Measurements from ENCODE around the gene BECN2.

Gene BECN2, protein sequence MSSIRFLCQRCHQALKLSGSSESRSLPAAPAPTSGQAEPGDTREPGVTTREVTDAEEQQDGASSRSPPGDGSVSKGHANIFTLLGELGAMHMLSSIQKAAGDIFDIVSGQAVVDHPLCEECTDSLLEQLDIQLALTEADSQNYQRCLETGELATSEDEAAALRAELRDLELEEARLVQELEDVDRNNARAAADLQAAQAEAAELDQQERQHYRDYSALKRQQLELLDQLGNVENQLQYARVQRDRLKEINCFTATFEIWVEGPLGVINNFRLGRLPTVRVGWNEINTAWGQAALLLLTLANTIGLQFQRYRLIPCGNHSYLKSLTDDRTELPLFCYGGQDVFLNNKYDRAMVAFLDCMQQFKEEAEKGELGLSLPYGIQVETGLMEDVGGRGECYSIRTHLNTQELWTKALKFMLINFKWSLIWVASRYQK

DNA sequence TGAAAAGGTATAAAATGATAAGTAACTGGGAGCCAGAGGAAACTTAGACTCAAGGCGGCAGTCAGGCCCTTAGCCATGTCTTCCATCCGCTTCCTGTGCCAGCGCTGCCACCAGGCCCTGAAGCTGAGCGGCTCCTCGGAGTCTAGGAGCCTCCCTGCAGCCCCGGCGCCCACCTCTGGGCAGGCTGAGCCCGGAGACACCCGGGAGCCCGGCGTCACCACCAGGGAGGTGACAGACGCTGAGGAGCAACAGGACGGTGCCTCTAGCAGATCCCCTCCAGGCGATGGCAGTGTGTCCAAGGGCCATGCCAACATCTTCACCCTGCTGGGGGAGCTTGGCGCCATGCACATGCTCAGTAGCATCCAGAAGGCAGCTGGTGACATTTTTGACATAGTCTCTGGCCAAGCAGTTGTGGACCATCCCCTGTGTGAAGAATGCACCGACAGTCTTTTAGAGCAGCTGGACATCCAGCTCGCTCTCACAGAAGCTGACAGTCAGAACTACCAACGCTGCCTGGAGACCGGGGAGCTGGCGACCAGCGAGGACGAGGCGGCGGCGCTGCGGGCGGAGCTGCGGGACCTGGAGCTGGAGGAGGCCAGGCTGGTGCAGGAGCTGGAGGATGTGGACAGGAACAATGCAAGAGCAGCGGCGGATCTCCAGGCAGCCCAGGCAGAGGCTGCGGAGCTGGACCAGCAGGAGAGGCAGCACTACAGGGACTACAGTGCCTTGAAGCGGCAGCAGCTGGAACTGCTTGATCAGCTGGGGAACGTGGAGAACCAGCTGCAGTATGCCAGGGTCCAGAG lies at the start of gene BECN2:
BECN2 (plus strand) TSS at position 76 of the 803 bp plus-strand sequence; CDS start at position 76, 0 bp downstream.
- TF ChIP-seq, protein P1, sequence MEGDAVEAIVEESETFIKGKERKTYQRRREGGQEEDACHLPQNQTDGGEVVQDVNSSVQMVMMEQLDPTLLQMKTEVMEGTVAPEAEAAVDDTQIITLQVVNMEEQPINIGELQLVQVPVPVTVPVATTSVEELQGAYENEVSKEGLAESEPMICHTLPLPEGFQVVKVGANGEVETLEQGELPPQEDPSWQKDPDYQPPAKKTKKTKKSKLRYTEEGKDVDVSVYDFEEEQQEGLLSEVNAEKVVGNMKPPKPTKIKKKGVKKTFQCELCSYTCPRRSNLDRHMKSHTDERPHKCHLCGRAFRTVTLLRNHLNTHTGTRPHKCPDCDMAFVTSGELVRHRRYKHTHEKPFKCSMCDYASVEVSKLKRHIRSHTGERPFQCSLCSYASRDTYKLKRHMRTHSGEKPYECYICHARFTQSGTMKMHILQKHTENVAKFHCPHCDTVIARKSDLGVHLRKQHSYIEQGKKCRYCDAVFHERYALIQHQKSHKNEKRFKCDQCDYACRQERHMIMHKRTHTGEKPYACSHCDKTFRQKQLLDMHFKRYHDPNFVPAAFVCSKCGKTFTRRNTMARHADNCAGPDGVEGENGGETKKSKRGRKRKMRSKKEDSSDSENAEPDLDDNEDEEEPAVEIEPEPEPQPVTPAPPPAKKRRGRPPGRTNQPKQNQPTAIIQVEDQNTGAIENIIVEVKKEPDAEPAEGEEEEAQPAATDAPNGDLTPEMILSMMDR (IDR thresholded peaks at IDR 0.05), result no peak
- Mint-ChIP-seq H3K27me3 (ENCODE audit: low read depth, poor library complexity) (peaks cover 6% of the 10 kb centered on the region), H3K4me3 (no peak within 1 kb of the TSS), H3K9me3 (no peaks in the 10 kb centered on the region), H3K27ac (peak within 1 kb of the TSS; percentile 57), H3K4me1 (no peaks in the 10 kb centered on the region), H3K36me3 (ENCODE audit: low read depth) (no peaks in the 10 kb centered on the region)
- DNase-seq, result no peak

DNA sequence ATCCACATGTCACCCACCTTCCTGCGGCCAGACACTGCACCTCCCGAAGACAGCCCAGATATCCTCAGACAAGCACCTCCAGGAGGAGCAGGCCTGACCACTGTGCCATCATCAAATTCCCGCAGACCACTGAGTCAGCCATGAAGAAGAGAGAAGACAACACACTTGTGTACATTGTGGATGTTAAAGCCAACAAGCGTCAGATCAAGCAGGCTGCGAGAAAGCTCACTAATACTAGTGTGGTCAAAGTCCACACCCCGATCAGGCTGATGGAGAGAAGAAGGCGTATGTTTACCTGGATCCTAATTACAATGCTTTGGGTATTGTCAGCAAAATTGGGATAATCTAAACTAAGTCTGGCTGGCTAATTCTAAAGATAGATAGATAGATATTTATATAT lies 41.4 kb upstream of the BECN2 start:
- Mint-ChIP-seq H3K4me3 (no peak overlapping the region), H3K27ac (no peak overlapping the region), H3K9me3 (no peaks in the 10 kb centered on the region), H3K4me1 (peaks cover 17% of the 10 kb centered on the region), H3K36me3 (ENCODE audit: low read depth) (no peaks in the 10 kb centered on the region), H3K27me3 (ENCODE audit: low read depth, poor library complexity) (peaks cover 4% of the 10 kb centered on the region)
- TF ChIP-seq, protein P1 (IDR thresholded peaks at IDR 0.05), result no peak
- DNase-seq, result no peak

- Mint-ChIP-seq H3K27ac (no peak overlapping the region), H3K27me3 (ENCODE audit: low read depth, poor library complexity) (peaks cover 4% of the 10 kb centered on the region), H3K9me3 (no peaks in the 10 kb centered on the region), H3K4me1 (peaks cover 26% of the 10 kb centered on the region), H3K36me3 (ENCODE audit: low read depth) (no peaks in the 10 kb centered on the region), H3K4me3 (no peak overlapping the region)
- TF ChIP-seq, protein P1 (IDR thresholded peaks at IDR 0.05), result no peak
- no peak for DNase-seq
Observed at GRCh38 chr1:241917487-241917886, 40.1 kb upstream of the BECN2 start.

GRCh38 chr1:241918879-241919278 lies 38.7 kb upstream of the BECN2 start:
- peak overlapping the region; percentile 99 for H3K27ac Mint-ChIP-seq
- H3K36me3 Mint-ChIP-seq (ENCODE audit: low read depth), result no peaks in the 10 kb centered on the region
- no peak for DNase-seq

GRCh38 chr1:241924080-241924808 lies 33.3 kb upstream of the BECN2 start:
- no peaks in the 10 kb centered on the region for H3K9me3 Mint-ChIP-seq
- H3K27me3 Mint-ChIP-seq (ENCODE audit: low read depth, poor library complexity), result peaks cover 4% of the 10 kb centered on the region
- no peak for DNase-seq
- H3K4me3 Mint-ChIP-seq, result no peak overlapping the region
- peaks cover 25% of the 10 kb centered on the region for H3K4me1 Mint-ChIP-seq
- TF ChIP-seq, protein P1 (IDR thresholded peaks at IDR 0.05), result no peak
- H3K36me3 Mint-ChIP-seq (ENCODE audit: low read depth), result no peaks in the 10 kb centered on the region
- no peak overlapping the region for H3K27ac Mint-ChIP-seq

More at GRCh38 chr1:241918879-241919278, 38.7 kb upstream of the BECN2 start:
- Mint-ChIP-seq H3K4me3 (no peak overlapping the region), H3K27me3 (ENCODE audit: low read depth, poor library complexity) (peaks cover 4% of the 10 kb centered on the region), H3K4me1 (peaks cover 36% of the 10 kb centered on the region), H3K9me3 (no peaks in the 10 kb centered on the region)
- TF ChIP-seq, protein P1 (IDR thresholded peaks at IDR 0.05), result no peak

Data from nephron progenitor cell (in vitro differentiated cells).